Keratinocyte (primary cell): ENCODE measurements around the gene BBS2. TPM values are rescaled to one million over a fixed set of nuclear protein-coding genes. Genes with fewer than 3 reads are reported as not detected.

Experiments
- DNase-seq: peaks from one replicate; pipeline ENCODE4 v3.0.0-alpha.2; 2011; ENCODE audit warnings: low read depth, missing footprints, low spot score
- FAIRE-seq: peaks from 2 replicates; lab custom pipeline; 2011; peaks lifted over from hg19 to GRCh38; lab: Jason Lieb, UNC
- H2AFZ ChIP-seq: 2 replicates; pipeline ENCODE4 v1.6.0; 2012; ENCODE audit warnings: low read length, control low read depth, inconsistent platforms; ENCODE audit not compliant: control insufficient read depth
- H3K27ac ChIP-seq: 2 replicates; pipeline ENCODE4 v1.5.1; 2011; ENCODE audit warnings: low read length; ENCODE audit not compliant: control insufficient read depth, insufficient read depth
- H3K27me3 ChIP-seq: 3 replicates; pipeline ENCODE4 v1.6.0; 2011; ENCODE audit warnings: low read length; ENCODE audit not compliant: control insufficient read depth, insufficient read depth; ENCODE audit errors: extremely low read depth
- H3K36me3 ChIP-seq, 2 experiments: 2 replicates in 1 of 2; 3 replicates in 1 of 2; pipeline ENCODE4 v1.5.1; 2011; ENCODE audit warnings: low read length in 2 of 2, mild to moderate bottlenecking in 1 of 2; ENCODE audit not compliant: control insufficient read depth in 2 of 2, insufficient read depth in 2 of 2; ENCODE audit errors: extremely low read depth in 1 of 2
- H3K4me1 ChIP-seq: 3 replicates; pipeline ENCODE4 v1.5.1; 2011; ENCODE audit warnings: low read length; ENCODE audit not compliant: control insufficient read depth, insufficient read depth; ENCODE audit errors: extremely low read depth
- H3K4me2 ChIP-seq: 3 replicates; pipeline ENCODE4 v1.6.0; 2011; ENCODE audit warnings: low read depth, low read length; ENCODE audit not compliant: control insufficient read depth, insufficient read depth; ENCODE audit errors: extremely low read depth
- H3K4me3 ChIP-seq, 3 experiments: fragments of 200-600 bp in 1 of 3; sonication (generic) in 1 of 3; 2 replicates in 2 of 3; 3 replicates in 1 of 3; pipeline ENCODE4 v1.5.1; 2011 to 2016; ENCODE audit warnings: low read length in 3 of 3, mild to moderate bottlenecking in 3 of 3, control low read depth in 2 of 3, inconsistent platforms in 1 of 3, low read depth in 1 of 3, mixed read lengths in 1 of 3, mixed run types in 1 of 3, moderate library complexity in 1 of 3; ENCODE audit not compliant: control insufficient read depth in 2 of 3, insufficient read depth in 2 of 3; ENCODE audit errors: extremely low read depth in 1 of 3
- H3K79me2 ChIP-seq: 2 replicates; pipeline ENCODE4 v1.6.0; 2012; ENCODE audit warnings: low read length; ENCODE audit not compliant: control insufficient read depth, insufficient read depth
- H3K9ac ChIP-seq: 3 replicates; pipeline ENCODE4 v1.6.0; 2011; ENCODE audit warnings: low read length; ENCODE audit not compliant: control insufficient read depth, insufficient read depth; ENCODE audit errors: extremely low read depth
- H3K9me1 ChIP-seq: 3 replicates; pipeline ENCODE4 v1.6.0; 2011; ENCODE audit warnings: low read length; ENCODE audit not compliant: control insufficient read depth, insufficient read depth; ENCODE audit errors: extremely low read depth
- H3K9me3 ChIP-seq: 2 replicates; pipeline ENCODE4 v1.5.1; 2012; ENCODE audit warnings: low read depth, low read length; ENCODE audit not compliant: control insufficient read depth
- H4K20me1 ChIP-seq: 3 replicates; pipeline ENCODE4 v1.6.0; 2011; ENCODE audit warnings: low read length; ENCODE audit not compliant: control insufficient read depth, insufficient read depth; ENCODE audit errors: extremely low read depth
- CTCF ChIP-seq, 3 experiments: IDR thresholded peaks in 1 of 3; conservative IDR thresholded peaks in 1 of 3; optimal IDR thresholded peaks in 1 of 3; 2 replicates in 2 of 3; 3 replicates in 1 of 3; pipeline versions ENCODE3 to v1.5.1; 2011; ENCODE audit warnings: low read length in 3 of 3, mild to moderate bottlenecking in 3 of 3, moderate library complexity in 2 of 3, control low read depth in 1 of 3, inconsistent platforms in 1 of 3; ENCODE audit not compliant: insufficient read depth in 2 of 3; ENCODE audit errors: extremely low read depth in 1 of 3
- EZH2 ChIP-seq: IDR thresholded peaks from one replicate; pipeline ENCODE4 v1.6.1; 2012; ENCODE audit warnings: inconsistent platforms, mild to moderate bottlenecking, low read length, moderate library complexity
- dilution Hi-C: fragments of 300-500 bp; cut with MboI; formaldehyde crosslinking; loops from one replicate; pipeline ENCODE4 v1.7.0; 2020; ENCODE audit warnings: low sequenced_read_pairs; ENCODE audit not compliant: extremely low pct_ligation_motif_present
- polyA plus RNA-seq, 5 experiments: library from polyadenylated mRNA; depleted of rRNA in 3 of 5; stranded (reverse) in 3 of 5; stranded (forward) in 1 of 5; unstranded in 1 of 5; fragments of >200 nt; gene quantifications; 1 replicate in 1 of 5; 2 replicates in 3 of 5; 3 replicates in 1 of 5; pipeline versions ENCODE4 v1.2.1 to v1.2.3, GENCODE V29; 2011 to 2012; ENCODE audit warnings: missing spikeins in 2 of 5, low read depth in 1 of 5, low replicate concordance in 1 of 5

BBS2 gene
- polyA plus RNA-seq, 1 donor (not counting 4 experiments of a cell fraction or from before 2014, with no cell fraction given) = 76.1 TPM

- Histone ChIP-seq H3K4me1 (peaks cover 32% of the 10 kb centered on the region), H3K27ac (no peak overlapping the region), H3K4me3 (no peak overlapping the region), H2AFZ (no peak overlapping the region), H3K27me3 (no peaks in the 10 kb centered on the region), H3K9me3 (no peaks in the 10 kb centered on the region), H3K36me3 (peaks cover 0 to 2% of the 10 kb centered on the region in 2 experiments), H3K4me2 (no peak overlapping the region), H3K9me1 (peaks cover 2% of the 10 kb centered on the region), H3K9ac (no peak overlapping the region), H3K79me2 (peaks cover 14% of the 10 kb centered on the region), H4K20me1 (no peaks in the 10 kb centered on the region)
- no peak for TF ChIP-seq CTCF (optimal IDR thresholded peaks at IDR 0.05 in 1 of 3, IDR thresholded peaks at IDR 0.05 in 1 of 3, conservative IDR thresholded peaks at IDR 0.05 in 1 of 3; ENCODE audit: extremely low read depth in 1 of 3, insufficient read depth in 2 of 3, low read length in 3 of 3)
- TF ChIP-seq EZH2 = no peak
- dilution Hi-C loops = no loop called here
- DNase-seq (no peak), FAIRE-seq (no peak)
These were observed 4.2 kb downstream of the BBS2 start for GRCh38 chr16:56515665-56516064.

- Histone ChIP-seq H4K20me1 (no peaks in the 10 kb centered on the region), H3K9me3 (no peaks in the 10 kb centered on the region), H2AFZ (no peak overlapping the region), H3K9ac (no peak overlapping the region), H3K4me1 (peaks cover 26% of the 10 kb centered on the region), H3K27me3 (no peaks in the 10 kb centered on the region), H3K79me2 (peaks cover 14% of the 10 kb centered on the region), H3K4me3 (no peak overlapping the region), H3K27ac (peak overlapping the region; percentile 5), H3K9me1 (peaks cover 2% of the 10 kb centered on the region), H3K4me2 (peak overlapping the region; percentile 17), H3K36me3 (peaks cover 0 to 6% of the 10 kb centered on the region in 2 experiments)
- DNase-seq (no peak), FAIRE-seq (peak; percentile 17)
- TF ChIP-seq EZH2 (no peak), CTCF (optimal IDR thresholded peaks at IDR 0.05 in 1 of 3, IDR thresholded peaks at IDR 0.05 in 1 of 3, conservative IDR thresholded peaks at IDR 0.05 in 1 of 3; ENCODE audit: extremely low read depth in 1 of 3, insufficient read depth in 2 of 3, low read length in 3 of 3) (no peak)
- dilution Hi-C loops = no loop called here
These were observed 5.0 kb downstream of the BBS2 start for GRCh38 chr16:56514845-56515244.
